H1 (cell line): ENCODE results near the gene DGCR6L. TPM values are rescaled to one million over a fixed set of nuclear protein-coding genes. Genes with fewer than 3 reads are reported as not detected.

Experiments used
- CTCF ChIA-PET: fragments of 300-600 bp; sonication (Branson Sonifier 250); formaldehyde crosslinking; loops from one replicate; lab custom pipeline; 2021; ENCODE audit not compliant: partially characterized antibody; lab: Charles Lee
- POLR2A ChIA-PET: fragments of 300-600 bp; sonication (Branson Sonifier 250); formaldehyde crosslinking; loops from one replicate; lab custom pipeline; 2021; ENCODE audit warnings: inconsistent platforms; ENCODE audit not compliant: partially characterized antibody; lab: Charles Lee
- DNase-seq, 2 experiments: peaks; one replicate each; pipeline versions ENCODE4 v3.0.0 to v3.0.0-alpha.2; 2010 to 2022; ENCODE audit warnings: low spot score in 2 of 2, low read depth in 1 of 2, mixed read lengths in 1 of 2
- FAIRE-seq: peaks from 2 replicates; lab custom pipeline; 2011; peaks lifted over from hg19 to GRCh38; lab: Jason Lieb, UNC
- H2AFZ ChIP-seq: 2 replicates; pipeline ENCODE4 v1.8.1; 2012; ENCODE audit warnings: low read length, inconsistent platforms
- H2AK5ac ChIP-seq: 2 replicates; pipeline ENCODE4 v1.6.1; 2013; ENCODE audit warnings: low read depth, low read length
- H2BK120ac ChIP-seq: replicated peaks from 2 replicates; pipeline ENCODE3; 2013; ENCODE audit warnings: low read depth, low read length, inconsistent platforms
- H2BK12ac ChIP-seq: 2 replicates; pipeline ENCODE4 v1.6.1; 2013; ENCODE audit warnings: low read depth, low read length
- H2BK15ac ChIP-seq: 2 replicates; pipeline ENCODE4 v1.6.1; 2013; ENCODE audit warnings: low read length
- H2BK20ac ChIP-seq: 2 replicates; pipeline ENCODE4 v1.6.1; 2013; ENCODE audit warnings: low read length
- H2BK5ac ChIP-seq: 2 replicates; pipeline ENCODE4 v1.6.1; 2013; ENCODE audit warnings: low read depth, low read length
- H3K14ac ChIP-seq: 2 replicates; pipeline ENCODE4 v1.6.1; 2013; ENCODE audit warnings: inconsistent platforms; ENCODE audit not compliant: insufficient read length
- H3K18ac ChIP-seq: 2 replicates; pipeline ENCODE4 v1.6.1; 2013; ENCODE audit warnings: low read length; ENCODE audit errors: extremely low read depth
- H3K23ac ChIP-seq: 2 replicates; pipeline ENCODE4 v1.6.1; 2013; ENCODE audit warnings: inconsistent platforms; ENCODE audit not compliant: insufficient read length
- H3K23me2 ChIP-seq: 2 replicates; pipeline ENCODE4 v1.6.1; 2013; ENCODE audit warnings: low read depth, low read length
- H3K27ac ChIP-seq: 2 replicates; pipeline ENCODE4 v1.6.1; 2011; ENCODE audit warnings: low read depth, low read length, inconsistent platforms
- H3K27me3 ChIP-seq, 4 experiments: replicated peaks in 1 of 4; 1 replicate in 1 of 4; 2 replicates in 3 of 4; pipeline versions ENCODE4 v1.6.1 to v1.8.1; 2011 to 2013; ENCODE audit warnings: low read length in 3 of 4, mild to moderate bottlenecking in 3 of 4, inconsistent platforms in 2 of 4, mixed read lengths in 2 of 4, moderate library complexity in 1 of 4; ENCODE audit not compliant: control insufficient read depth in 3 of 4, insufficient read depth in 3 of 4; ENCODE audit errors: extremely low read depth in 1 of 4
- H3K36me3 ChIP-seq, 4 experiments: 2 replicates each; pipeline versions ENCODE4 v1.6.1 to v1.8.1; 2011 to 2013; ENCODE audit warnings: mild to moderate bottlenecking in 4 of 4, low read length in 3 of 4, moderate library complexity in 2 of 4, control low read depth in 1 of 4, inconsistent platforms in 1 of 4; ENCODE audit not compliant: insufficient read depth in 4 of 4, control insufficient read depth in 2 of 4
- H3K4ac ChIP-seq: replicated peaks from 2 replicates; pipeline ENCODE3; 2013; ENCODE audit warnings: low read length, low read depth, mixed read lengths, inconsistent platforms; ENCODE audit not compliant: insufficient read length
- H3K4me1 ChIP-seq, 4 experiments: replicated peaks in 1 of 4; 1 replicate in 1 of 4; 2 replicates in 3 of 4; pipeline versions ENCODE4 v1.6.1 to v1.8.1; 2011 to 2013; ENCODE audit warnings: low read length in 3 of 4, inconsistent platforms in 2 of 4, mixed read lengths in 1 of 4; ENCODE audit not compliant: insufficient read depth in 4 of 4, control insufficient read depth in 3 of 4
- H3K4me2 ChIP-seq, 2 experiments: 2 replicates each; pipeline versions ENCODE4 v1.6.1 to v1.8.1; 2011 to 2013; ENCODE audit warnings: low read depth in 2 of 2, low read length in 2 of 2, control low read depth in 1 of 2, inconsistent platforms in 1 of 2, mild to moderate bottlenecking in 1 of 2; ENCODE audit not compliant: insufficient read depth in 1 of 2
- H3K4me3 ChIP-seq, 4 experiments: fragments of 200-600, 300-600 bp in 1 of 4; sonication (generic), shearing (Covaris generic), sonication (Bioruptor Twin) in 1 of 4; 2 replicates each; pipeline versions ENCODE4 v1.5.1 to v1.8.1; 2011 to 2016; ENCODE audit warnings: low read length in 4 of 4, low read depth in 3 of 4, control low read depth in 2 of 4, inconsistent platforms in 2 of 4, mild to moderate bottlenecking in 2 of 4, mixed read lengths in 1 of 4, moderate library complexity in 1 of 4; ENCODE audit not compliant: insufficient read depth in 2 of 4; ENCODE audit errors: extremely low read depth in 1 of 4
- H3K56ac ChIP-seq: replicated peaks from 2 replicates; pipeline ENCODE3; 2013; ENCODE audit warnings: low read depth, mild to moderate bottlenecking, mixed read lengths, low read length, inconsistent platforms; ENCODE audit not compliant: insufficient read length
- H3K79me1 ChIP-seq: 2 replicates; pipeline ENCODE4 v1.6.1; 2013; ENCODE audit warnings: low read depth, low read length, control low read depth
- H3K79me2 ChIP-seq, 2 experiments: 2 replicates each; pipeline versions ENCODE4 v1.6.1 to v1.8.1; 2012 to 2013; ENCODE audit warnings: low read length in 2 of 2, mild to moderate bottlenecking in 2 of 2, inconsistent platforms in 1 of 2; ENCODE audit not compliant: insufficient read depth in 2 of 2, control insufficient read depth in 1 of 2
- H3K9ac ChIP-seq, 4 experiments: replicated peaks in 1 of 4; 1 replicate in 1 of 4; 2 replicates in 3 of 4; pipeline versions ENCODE4 v1.6.1 to v1.8.1; 2011 to 2013; ENCODE audit warnings: low read depth in 3 of 4, low read length in 3 of 4, control low read depth in 2 of 4, mild to moderate bottlenecking in 2 of 4, moderate library complexity in 2 of 4, inconsistent platforms in 1 of 4; ENCODE audit errors: extremely low read depth in 1 of 4
- H3K9me3 ChIP-seq, 2 experiments: 2 replicates each; pipeline versions ENCODE4 v1.6.1 to v1.8.1; 2012 to 2013; ENCODE audit warnings: mild to moderate bottlenecking in 2 of 2, moderate library complexity in 2 of 2, control low read depth in 1 of 2, inconsistent platforms in 1 of 2, low read depth in 1 of 2, low read length in 1 of 2, mixed read lengths in 1 of 2; ENCODE audit not compliant: insufficient read depth in 2 of 2
- H4K20me1 ChIP-seq, 2 experiments: replicated peaks in 1 of 2; 2 replicates each; pipeline versions ENCODE3 to v1.8.1; 2011 to 2013; ENCODE audit warnings: inconsistent platforms in 2 of 2, low read length in 2 of 2, mild to moderate bottlenecking in 1 of 2; ENCODE audit not compliant: insufficient read depth in 2 of 2, control insufficient read depth in 1 of 2
- H4K5ac ChIP-seq: 2 replicates; pipeline ENCODE4 v1.6.1; 2013; ENCODE audit warnings: low read length, low read depth, mixed read lengths, inconsistent platforms; ENCODE audit not compliant: insufficient read length
- H4K8ac ChIP-seq: 2 replicates; pipeline ENCODE4 v1.8.0; 2013; ENCODE audit warnings: mild to moderate bottlenecking, moderate library complexity, low read length, inconsistent platforms; ENCODE audit not compliant: insufficient read depth; ENCODE audit errors: extremely low read depth
- H4K91ac ChIP-seq: replicated peaks from 2 replicates; pipeline ENCODE3; 2013; ENCODE audit warnings: low read length, mixed read lengths, inconsistent platforms; ENCODE audit not compliant: insufficient read length
- KDM1A ChIP-seq: fragments of 200-600, 300-600 bp; sonication (generic); IDR thresholded peaks from 2 replicates; pipeline ENCODE4 v1.7.1; 2016; ENCODE audit warnings: mild to moderate bottlenecking, low read length, borderline replicate concordance
- NRF1 ChIP-seq: IDR thresholded peaks from 2 replicates; pipeline ENCODE4 v1.6.1; 2011; ENCODE audit warnings: mild to moderate bottlenecking, low read depth, low read length, improper control_type of control experiment
- POLR2AphosphoS5 ChIP-seq: IDR thresholded peaks from 2 replicates; pipeline ENCODE4 v1.6.1; 2011; ENCODE audit warnings: low read depth, low read length
- RBBP5 ChIP-seq: IDR thresholded peaks from 2 replicates; pipeline ENCODE4 v1.7.1; 2012; ENCODE audit warnings: low read depth, mild to moderate bottlenecking, inconsistent platforms, low read length, moderate library complexity, borderline replicate concordance
- RNF2 ChIP-seq: fragments of 200-900, 300-1000 bp; sonication (generic); IDR thresholded peaks from 2 replicates; pipeline ENCODE4 v1.7.1; 2016; ENCODE audit warnings: borderline replicate concordance, low read depth, mild to moderate bottlenecking, antibody characterized with exemption, low read length; ENCODE audit not compliant: poor library complexity, severe bottlenecking; ENCODE audit errors: missing control alignments
- SUZ12 ChIP-seq: fragments of 200-600 bp; sonication (generic); IDR thresholded peaks from 2 replicates; pipeline ENCODE4 v1.6.1; 2012; ENCODE audit warnings: mild to moderate bottlenecking, inconsistent platforms, low read length, moderate library complexity, mixed read lengths
- TCF12 ChIP-seq: IDR thresholded peaks from 2 replicates; pipeline ENCODE4 v1.6.1; 2011; ENCODE audit warnings: low read depth, mild to moderate bottlenecking, low read length
- WGBS, 2 experiments: shearing (Covaris generic) in 1 of 2; methylation state at CpG; one replicate each; pipeline versions ENCODE4 v1.1.6 to v1.1.7; 2013 to 2015; ENCODE audit warnings: low lambda C conversion rate in 2 of 2, mixed read lengths in 2 of 2, inconsistent platforms in 1 of 2, low coverage in 1 of 2, missing lambda C conversion rate in 1 of 2; ENCODE audit not compliant: insufficient replicate concordance in 2 of 2, insufficient coverage in 1 of 2, insufficient read length in 1 of 2; ENCODE audit errors: extremely low coverage in 1 of 2, missing lambda C conversion rate in 1 of 2; 5-methylcytosine and 5-hydroxymethylcytosine counted together
- polyA plus RNA-seq, 7 experiments: library from polyadenylated mRNA; depleted of rRNA in 3 of 7; stranded (reverse) in 5 of 7; unstranded in 2 of 7; fragments of >200 nt in 5 of 7; fragments of 200-250 nt in 2 of 7; gene quantifications; 1 replicate in 5 of 7; 2 replicates in 1 of 7; 4 replicates in 1 of 7; pipeline versions ENCODE4 v1.2.1 to v1.2.3, GENCODE V29; 2011 to 2013; ENCODE audit warnings: missing spikeins in 2 of 7, mixed read lengths in 2 of 7
- total RNA-seq: library from RNA; stranded (reverse); fragmentation: NEBNext Ultra II Directional; extraction: Animal tissue kit (Norgen Biotek cat#: 25700); gene quantifications from 2 replicates; pipeline ENCODE4 v1.2.1, GENCODE V29; 2021

Gene DGCR6L
- total and polyA plus RNA-seq, 2 of the 8 experiments (the other 6 are each of a cell fraction or from before 2014, with no cell fraction given): 43.6 to 72.6 TPM

DNA sequence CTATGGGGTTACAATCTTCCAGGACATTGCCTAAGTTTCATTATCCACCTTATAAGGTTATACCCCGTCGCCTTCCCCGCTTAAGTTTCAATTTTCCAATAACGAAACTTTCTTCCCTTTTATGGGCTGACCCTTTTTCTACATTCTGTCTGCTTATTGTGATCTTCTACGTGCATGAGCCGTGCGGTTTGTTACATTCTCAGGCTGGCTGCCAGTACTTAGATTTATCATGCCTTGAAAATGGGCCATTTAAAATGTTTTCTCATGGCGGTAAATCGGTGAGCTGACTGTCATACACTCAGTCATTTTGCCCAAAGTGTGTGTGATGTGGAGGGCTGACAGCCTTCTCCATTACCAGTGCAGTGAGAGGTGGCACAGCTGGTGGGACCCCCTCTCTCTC lies 23.3 kb downstream of the DGCR6L start:
- Histone ChIP-seq H3K4ac (no peak overlapping the region), H2BK5ac (no peak overlapping the region), H2BK15ac (no peak overlapping the region), H3K9me3 (no peaks in the 10 kb centered on the region), H3K27ac (no peak overlapping the region), H3K14ac (no peak overlapping the region), H2AFZ (no peak overlapping the region), H4K20me1 (peaks cover 0 to 3% of the 10 kb centered on the region in 2 experiments), H3K36me3 (no peaks in the 10 kb centered on the region), H4K91ac (no peak overlapping the region), H3K18ac (no peak overlapping the region), H3K4me3 (no peak overlapping the region), H3K4me2 (no peak overlapping the region), H2BK12ac (no peak overlapping the region), H3K79me2 (no peaks in the 10 kb centered on the region), H2BK20ac (no peak overlapping the region), H3K56ac (no peak overlapping the region), H2BK120ac (no peak overlapping the region), H2AK5ac (no peak overlapping the region), H3K23me2 (peaks cover 7% of the 10 kb centered on the region; the same call in 1 of the 2 replicates), H3K23ac (no peak overlapping the region), H3K9ac (no peak overlapping the region), H3K27me3 (peaks cover 14 to 42% (median 32%) of the 10 kb centered on the region in 4 experiments), H4K8ac (no peak overlapping the region), H3K79me1 (no peaks in the 10 kb centered on the region), H4K5ac (no peak overlapping the region), H3K4me1 (peaks cover 0 to 5% (median 0%) of the 10 kb centered on the region in 4 experiments; a peak in 3 of 7 replicates)
- POLR2A ChIA-PET: no interaction called here
- FAIRE-seq: no peak
- WGBS, 2 experiments: 89% methylated on average over 9 of the region's 9 CpGs; no CpG with 5 or more reads in 1 of the 2 experiments
- no peak for DNase-seq
- TF ChIP-seq NRF1 (no peak), SUZ12 (no peak), TCF12 (no peak), POLR2AphosphoS5 (no peak), KDM1A (no peak), RBBP5 (no peak), RNF2 (no peak)
- CTCF ChIA-PET: interaction anchor here (1.6 to 4.3 kb wide), 3 partner anchors 13 to 167 kb away, joined by 5 to 27 read pairs (median 6); no protein-coding TSS in a partner anchor
